Type B pancreatic cell (in vitro differentiated cells): ENCODE data around the gene TMEM86A. TPM values are rescaled to one million over a fixed set of nuclear protein-coding genes. Genes with fewer than 3 reads are reported as not detected.
A peak's percentile ranks its signal among the peaks of the same experiment; 100 is the strongest.

Source experiments
- DNase-seq: peaks from one replicate; pipeline ENCODE4 v3.0.0; 2021; ENCODE audit warnings: mixed read lengths; ENCODE audit not compliant: unreplicated experiment; ENCODE audit errors: extremely low spot score
- H3K27ac Mint-ChIP-seq: 2 replicates; pipeline ENCODE4 v1.8.0; 2021; ENCODE audit warnings: mild to moderate bottlenecking, mixed read lengths
- H3K27me3 Mint-ChIP-seq: 2 replicates; pipeline ENCODE4 v1.8.0; 2021; ENCODE audit warnings: mixed read lengths
- H3K36me3 Mint-ChIP-seq: 2 replicates; pipeline ENCODE4 v1.8.0; 2021; ENCODE audit warnings: mixed read lengths
- H3K4me1 Mint-ChIP-seq: one replicate; pipeline ENCODE4 v1.8.0; 2021; ENCODE audit warnings: mixed read lengths; ENCODE audit not compliant: unreplicated experiment
- H3K4me3 Mint-ChIP-seq: 2 replicates; pipeline ENCODE4 v1.8.0; 2021; ENCODE audit warnings: mild to moderate bottlenecking, mixed read lengths
- H3K9me3 Mint-ChIP-seq: 2 replicates; pipeline ENCODE4 v1.8.0; 2021; ENCODE audit warnings: mixed read lengths
- CTCF ChIP-seq: fragments of 200-600 bp; sonication (generic); conservative IDR thresholded peaks from 2 replicates; pipeline ENCODE4 v1.5.0; 2021; ENCODE audit warnings: antibody characterized with exemption, mild to moderate bottlenecking
- total RNA-seq: library from RNA; stranded (reverse); gene quantifications from 2 replicates; pipeline ENCODE4 v1.2.1, GENCODE V29; 2021; ENCODE audit warnings: low replicate concordance

Gene TMEM86A
- total RNA-seq, 1 donor from 2014 or later: 6.5 TPM

- peaks cover 17% of the 10 kb centered on the region for H3K27me3 Mint-ChIP-seq
- H3K4me3 Mint-ChIP-seq: peak overlapping the region; percentile 92
- no peaks in the 10 kb centered on the region for H3K36me3 Mint-ChIP-seq
Measured at GRCh38 chr11:18722293-18722637, 23.7 kb downstream of the TMEM86A start.

GRCh38 chr11:18723991-18724390 lies 25.4 kb downstream of the TMEM86A start:
- Mint-ChIP-seq H3K27ac (no peak overlapping the region), H3K36me3 (no peaks in the 10 kb centered on the region), H3K4me3 (peak overlapping the region; percentile 48), H3K9me3 (no peaks in the 10 kb centered on the region), H3K4me1 (peaks cover 23% of the 10 kb centered on the region), H3K27me3 (peaks cover 9% of the 10 kb centered on the region)
- DNase-seq: no peak
- no peak for TF ChIP-seq CTCF

More at GRCh38 chr11:18722293-18722637, 23.7 kb downstream of the TMEM86A start:
- DNase-seq: no peak
- Mint-ChIP-seq H3K4me1 (peaks cover 17% of the 10 kb centered on the region), H3K27ac (no peak overlapping the region), H3K9me3 (no peaks in the 10 kb centered on the region)
- TF ChIP-seq CTCF: peak; percentile 49

GRCh38 chr11:18726040-18726439 lies 27.5 kb downstream of the TMEM86A start, which contains the start of gene IGSF22:
IGSF22 (minus strand) TSS chr11:18726188; CDS start chr11:18724236, 1,952 bp downstream.
- Mint-ChIP-seq H3K27ac (no peak within 1 kb of the TSS), H3K27me3 (no peaks in the 10 kb centered on the region), H3K4me1 (peaks cover 13% of the 10 kb centered on the region), H3K4me3 (no peak within 1 kb of the TSS), H3K9me3 (no peaks in the 10 kb centered on the region), H3K36me3 (no peaks in the 10 kb centered on the region)
- DNase-seq: no peak
- no peak for TF ChIP-seq CTCF

- TF ChIP-seq CTCF: peak; percentile 84
- peak overlapping the region; percentile 3 for H3K27ac Mint-ChIP-seq
- H3K4me1 Mint-ChIP-seq: peaks cover 18% of the 10 kb centered on the region
- H3K4me3 Mint-ChIP-seq: no peak overlapping the region
- H3K27me3 Mint-ChIP-seq: no peaks in the 10 kb centered on the region
- DNase-seq: no peak
- no peaks in the 10 kb centered on the region for H3K36me3 Mint-ChIP-seq
- no peaks in the 10 kb centered on the region for H3K9me3 Mint-ChIP-seq
Measured at GRCh38 chr11:18727479-18728236, 29.1 kb downstream of the TMEM86A start.

- peaks cover 16% of the 10 kb centered on the region for H3K4me1 Mint-ChIP-seq
- H3K9me3 Mint-ChIP-seq: no peaks in the 10 kb centered on the region
- no peaks in the 10 kb centered on the region for H3K27me3 Mint-ChIP-seq
- no peak for DNase-seq
- no peak overlapping the region for H3K4me3 Mint-ChIP-seq
- no peak for TF ChIP-seq CTCF
- no peaks in the 10 kb centered on the region for H3K36me3 Mint-ChIP-seq
- no peak overlapping the region for H3K27ac Mint-ChIP-seq
Measured at GRCh38 chr11:18728658-18729057, 30.1 kb downstream of the TMEM86A start.
